HFFc6 (cell line): ENCODE measurements around the gene MYO10. TPM values are rescaled to one million over a fixed set of nuclear protein-coding genes. Genes with fewer than 3 reads are reported as not detected.

Experiments used
- DNase-seq: peaks from one replicate; pipeline ENCODE4 v3.0.0-alpha.2; 2018
- H3K27ac Mint-ChIP-seq: 2 replicates; pipeline ENCODE4 v1.8.0; 2020; ENCODE audit warnings: mild to moderate bottlenecking, mixed read lengths
- H3K27me3 Mint-ChIP-seq: 2 replicates; pipeline ENCODE4 v1.8.0; 2021; ENCODE audit warnings: mild to moderate bottlenecking, moderate library complexity, mixed read lengths; ENCODE audit not compliant: insufficient read depth
- H3K36me3 Mint-ChIP-seq: 2 replicates; pipeline ENCODE4 v1.8.0; 2021; ENCODE audit warnings: low read depth, mixed read lengths
- H3K4me1 Mint-ChIP-seq: 2 replicates; pipeline ENCODE4 v1.8.0; 2020; ENCODE audit warnings: low read depth, mixed read lengths
- H3K4me3 Mint-ChIP-seq: 2 replicates; pipeline ENCODE4 v1.8.0; 2020; ENCODE audit warnings: mild to moderate bottlenecking, moderate library complexity, mixed read lengths
- H3K9me3 Mint-ChIP-seq: 2 replicates; pipeline ENCODE4 v1.8.0; 2020; ENCODE audit warnings: mild to moderate bottlenecking, mixed read lengths
- total RNA-seq, 6 experiments: library from RNA; stranded (reverse); fragmentation: NEBNext Ultra II Directional; extraction: Animal tissue kit (Norgen Biotek cat#: 25700); gene quantifications; 2 replicates in 1 of 6; 3 replicates in 5 of 6; pipeline ENCODE4 v1.2.3, GENCODE V29; 2021
- TF ChIP-seq, protein P1 (sequence below): fragments of 200-600 bp; sonication (generic); IDR thresholded peaks from 2 replicates; pipeline ENCODE4 v1.5.0; 2021; ENCODE audit warnings: antibody characterized with exemption, mild to moderate bottlenecking

Gene MYO10
- total RNA-seq, 6 experiments from 2014 or later = 99.4 to 142 (median 129) TPM

DNA sequence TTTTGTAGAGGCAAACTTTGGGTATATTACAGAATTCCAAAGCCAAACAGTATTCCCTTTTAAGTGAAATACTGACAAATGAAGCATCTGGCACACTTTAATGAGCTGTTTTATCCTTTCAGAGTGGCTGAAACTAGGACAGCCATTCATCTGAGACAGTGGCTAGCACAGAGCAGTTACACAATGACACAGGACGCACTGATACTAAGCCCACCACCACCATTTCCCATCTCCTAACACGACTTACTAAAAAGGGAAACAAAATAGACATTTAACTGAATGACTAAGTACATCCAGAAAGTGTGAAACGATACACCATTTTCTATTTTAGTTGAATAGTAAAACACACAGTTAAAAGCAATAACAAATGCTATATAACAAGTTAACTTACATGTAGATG is 198.9 kb downstream of the MYO10 start:
- Mint-ChIP-seq H3K27ac (peak overlapping the region; percentile 41), H3K36me3 (peaks cover 55% of the 10 kb centered on the region), H3K4me3 (no peak overlapping the region), H3K4me1 (peaks cover 49% of the 10 kb centered on the region), H3K9me3 (0 out of 2 replicates have a peak, but pooled peaks cover 5% of the 10 kb centered on the region), H3K27me3 (peaks cover 12% of the 10 kb centered on the region)
- TF ChIP-seq, protein P1, sequence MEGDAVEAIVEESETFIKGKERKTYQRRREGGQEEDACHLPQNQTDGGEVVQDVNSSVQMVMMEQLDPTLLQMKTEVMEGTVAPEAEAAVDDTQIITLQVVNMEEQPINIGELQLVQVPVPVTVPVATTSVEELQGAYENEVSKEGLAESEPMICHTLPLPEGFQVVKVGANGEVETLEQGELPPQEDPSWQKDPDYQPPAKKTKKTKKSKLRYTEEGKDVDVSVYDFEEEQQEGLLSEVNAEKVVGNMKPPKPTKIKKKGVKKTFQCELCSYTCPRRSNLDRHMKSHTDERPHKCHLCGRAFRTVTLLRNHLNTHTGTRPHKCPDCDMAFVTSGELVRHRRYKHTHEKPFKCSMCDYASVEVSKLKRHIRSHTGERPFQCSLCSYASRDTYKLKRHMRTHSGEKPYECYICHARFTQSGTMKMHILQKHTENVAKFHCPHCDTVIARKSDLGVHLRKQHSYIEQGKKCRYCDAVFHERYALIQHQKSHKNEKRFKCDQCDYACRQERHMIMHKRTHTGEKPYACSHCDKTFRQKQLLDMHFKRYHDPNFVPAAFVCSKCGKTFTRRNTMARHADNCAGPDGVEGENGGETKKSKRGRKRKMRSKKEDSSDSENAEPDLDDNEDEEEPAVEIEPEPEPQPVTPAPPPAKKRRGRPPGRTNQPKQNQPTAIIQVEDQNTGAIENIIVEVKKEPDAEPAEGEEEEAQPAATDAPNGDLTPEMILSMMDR = no peak
- no peak for DNase-seq

DNA sequence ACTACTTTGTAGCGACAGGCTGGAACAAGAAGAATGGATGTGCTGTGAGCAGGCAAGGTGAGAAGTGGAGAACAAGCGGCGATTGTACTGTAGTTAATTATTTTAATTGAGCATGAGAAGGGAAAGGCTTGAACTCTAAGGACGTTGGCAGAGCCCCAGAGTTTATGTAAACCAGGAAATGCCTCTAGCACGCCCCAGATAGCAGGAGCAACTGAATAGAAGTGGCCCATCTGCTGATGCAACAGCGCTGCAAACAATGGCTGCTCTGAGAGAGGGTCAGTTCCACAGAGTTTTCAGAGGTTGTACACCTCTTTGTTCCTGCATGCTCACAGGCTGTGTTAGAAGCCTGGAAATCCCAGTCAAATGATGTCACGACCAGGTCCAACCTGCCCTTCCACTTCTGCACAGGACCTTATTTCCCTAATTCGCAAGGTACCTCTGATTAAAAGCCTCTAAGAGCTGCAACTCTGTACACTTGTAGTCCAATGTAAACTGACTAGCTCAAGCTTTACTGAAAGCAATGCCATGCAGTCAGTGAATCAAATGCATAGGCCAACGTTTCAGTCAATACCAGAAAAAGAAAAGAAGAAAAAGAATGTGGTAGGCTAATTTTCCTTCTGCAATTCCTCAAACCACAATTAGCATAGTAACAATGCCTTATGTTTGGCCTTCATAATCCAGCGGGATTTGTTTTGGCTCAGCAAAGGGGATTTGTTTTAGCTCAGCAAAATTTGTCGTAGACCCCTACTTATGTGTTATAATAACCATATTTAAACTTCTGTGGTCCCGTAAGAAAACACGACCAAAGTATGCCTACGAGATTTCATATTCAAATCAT is 199.7 kb downstream of the MYO10 start:
- H3K36me3 Mint-ChIP-seq = peaks cover 52% of the 10 kb centered on the region
- peaks cover 12% of the 10 kb centered on the region for H3K27me3 Mint-ChIP-seq
- 0 out of 2 replicates have a peak, but pooled peaks cover 5% of the 10 kb centered on the region for H3K9me3 Mint-ChIP-seq
- H3K4me3 Mint-ChIP-seq = no peak overlapping the region
- H3K27ac Mint-ChIP-seq = peak overlapping the region; percentile 58
- TF ChIP-seq, protein P1 = no peak
- peak; percentile 4 for DNase-seq
- peaks cover 41% of the 10 kb centered on the region for H3K4me1 Mint-ChIP-seq

DNA sequence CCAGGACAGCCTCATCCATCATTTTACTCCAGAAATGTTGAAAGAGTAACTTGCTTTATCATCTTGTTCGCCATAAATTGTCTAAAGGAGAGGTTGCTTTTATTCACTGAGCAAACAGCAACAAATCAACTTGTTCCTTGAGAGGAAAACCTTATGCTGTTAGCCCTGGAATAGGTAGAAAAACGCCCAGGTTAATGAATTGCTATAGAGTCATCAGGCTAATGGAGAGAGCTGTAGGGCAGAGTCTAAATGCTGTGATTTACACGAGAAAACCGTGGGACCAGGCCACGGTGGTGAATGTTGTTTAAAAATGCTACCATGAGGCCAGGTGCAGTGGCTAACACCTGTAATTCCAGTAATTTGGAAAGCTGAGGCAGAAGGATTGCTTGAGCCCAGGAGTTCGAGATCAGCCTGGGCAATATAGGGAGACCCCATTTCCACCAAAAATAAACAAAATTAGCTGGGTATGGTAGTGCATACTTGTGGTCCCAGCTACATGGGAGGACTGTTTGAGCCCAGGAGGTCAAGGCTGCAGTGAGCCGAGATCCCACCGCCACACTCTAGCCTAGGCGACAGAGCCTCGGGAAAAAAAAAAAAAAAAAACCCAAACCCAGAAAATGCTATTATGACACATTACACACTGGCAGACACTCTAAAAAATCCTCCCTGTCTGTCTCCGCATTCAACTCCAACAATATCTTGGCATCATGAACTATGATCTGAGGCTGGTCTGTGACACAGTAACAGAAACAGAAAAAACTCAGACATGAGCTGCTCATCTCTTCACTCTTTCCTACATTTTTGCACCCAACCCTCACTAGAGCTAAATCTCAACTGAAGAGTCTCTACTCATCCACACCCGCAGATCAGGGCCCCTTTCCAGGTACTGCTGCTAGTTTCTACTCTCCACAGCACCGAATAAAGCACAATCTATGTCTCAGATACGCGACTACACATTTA is 200.7 kb downstream of the MYO10 start:
- no peak for DNase-seq
- peaks cover 52% of the 10 kb centered on the region for H3K36me3 Mint-ChIP-seq
- TF ChIP-seq, protein P1 = no peak
- H3K27me3 Mint-ChIP-seq = peaks cover 15% of the 10 kb centered on the region
- 0 out of 2 replicates have a peak, but pooled peaks cover 5% of the 10 kb centered on the region for H3K9me3 Mint-ChIP-seq
- H3K4me3 Mint-ChIP-seq = no peak overlapping the region
- peaks cover 43% of the 10 kb centered on the region for H3K4me1 Mint-ChIP-seq
- peak overlapping the region; percentile 58 for H3K27ac Mint-ChIP-seq

DNA sequence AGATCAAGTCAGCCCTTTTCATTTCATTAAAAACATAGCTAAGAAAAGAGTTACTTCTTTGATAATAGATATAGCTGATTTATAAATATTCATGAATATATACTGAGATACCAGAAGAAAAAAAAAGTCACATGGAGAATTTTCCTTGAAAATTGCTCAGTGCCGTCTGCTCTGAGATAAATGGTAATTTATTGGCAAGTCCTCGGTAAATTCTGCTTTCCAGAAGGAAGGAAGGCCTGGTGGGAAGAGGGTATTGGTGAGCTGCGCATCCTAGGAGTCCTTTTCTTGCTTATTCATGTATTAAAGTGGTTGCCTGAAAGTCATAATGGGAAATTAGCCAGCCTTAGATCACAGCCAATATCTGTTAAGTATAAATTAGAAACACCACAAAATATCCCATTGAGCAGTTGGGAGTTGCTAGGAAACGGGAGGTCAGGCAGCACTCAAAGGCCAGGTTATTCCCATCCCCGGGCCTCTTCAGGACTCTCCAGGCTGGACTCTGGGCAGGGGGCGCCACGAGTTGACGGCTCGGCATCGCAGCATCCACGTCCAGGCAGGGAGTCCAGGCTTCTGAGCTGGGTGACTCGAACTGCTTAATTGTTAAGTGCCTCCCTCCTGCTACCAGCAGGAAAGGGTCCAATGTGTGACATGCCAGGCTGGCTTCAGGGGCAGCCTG is 202.6 kb downstream of the MYO10 start:
- no peak overlapping the region for H3K4me3 Mint-ChIP-seq
- H3K27me3 Mint-ChIP-seq = peaks cover 12% of the 10 kb centered on the region
- TF ChIP-seq, protein P1 = no peak
- DNase-seq = no peak
- H3K4me1 Mint-ChIP-seq = peaks cover 39% of the 10 kb centered on the region
- no peaks in the 10 kb centered on the region for H3K9me3 Mint-ChIP-seq
- H3K36me3 Mint-ChIP-seq = peaks cover 45% of the 10 kb centered on the region
- peak overlapping the region; percentile 40 for H3K27ac Mint-ChIP-seq

DNA sequence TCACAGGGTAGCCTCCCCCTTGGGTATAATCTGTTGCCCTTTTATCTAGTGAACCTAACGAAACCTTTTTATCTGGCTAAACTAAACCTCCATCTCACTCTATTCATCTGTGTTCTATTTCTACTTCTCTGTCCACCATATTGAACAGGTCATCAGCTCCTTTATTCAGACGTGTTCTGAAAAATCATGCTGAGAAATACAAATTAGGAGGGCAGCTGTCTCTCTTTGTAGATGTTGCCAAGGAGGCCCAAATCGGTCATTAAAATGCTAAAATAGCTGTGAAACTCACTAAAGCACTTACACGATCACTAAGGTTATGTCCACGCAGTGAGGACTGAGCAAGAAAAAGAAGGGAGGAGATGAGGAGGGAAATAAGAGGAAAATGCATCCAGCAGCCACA is 203.7 kb downstream of the MYO10 start:
- Mint-ChIP-seq H3K36me3 (peaks cover 41% of the 10 kb centered on the region), H3K4me1 (peaks cover 39% of the 10 kb centered on the region), H3K4me3 (no peak overlapping the region; the same call in 1 of the 2 replicates), H3K9me3 (no peaks in the 10 kb centered on the region), H3K27me3 (peaks cover 10% of the 10 kb centered on the region), H3K27ac (0 out of 2 replicates have a peak overlapping the region, but pooled peaks have one; percentile 0)
- TF ChIP-seq, protein P1 = no peak
- DNase-seq = no peak
